A673 (cell line): ENCODE results near the gene XYLT2. TPM values are rescaled to one million over a fixed set of nuclear protein-coding genes. Genes with fewer than 3 reads are reported as not detected.

Experiments
- Bru-seq: library from RNA; stranded (reverse); fragments of 400-500 nt; gene quantifications from one replicate; lab custom pipeline; 2021; lab: Mats Ljungman, UMichigan
- BruChase-seq, 2 experiments: library from RNA; stranded (reverse); fragments of 400-500 nt; gene quantifications; one replicate each; lab custom pipeline; 2021; lab: Mats Ljungman, UMichigan
- BruUV-seq: library from RNA; stranded (reverse); fragments of 400-500 nt; replicated peaks from 2 replicates; lab custom pipeline; 2021; lab: Mats Ljungman, UMichigan
- CTCF ChIA-PET: fragments of 300-600 bp; sonication (Branson Sonifier 250); formaldehyde crosslinking; loops from one replicate; lab custom pipeline; 2022; ENCODE audit warnings: antibody characterized with exemption; lab: Charles Lee
- POLR2A ChIA-PET: fragments of 300-600 bp; sonication (Branson Sonifier 250); formaldehyde crosslinking; loops from one replicate; lab custom pipeline; 2022; ENCODE audit warnings: antibody characterized with exemption; ENCODE audit not compliant: low non-redundant PET; lab: Charles Lee
- DNase-seq: peaks from one replicate; pipeline ENCODE4 v3.0.0-alpha.2; 2015; ENCODE audit warnings: low spot score
- H3K27ac ChIP-seq: fragments of 200-600 bp; sonication (generic); 2 replicates; pipeline ENCODE4 v1.5.1; 2016; ENCODE audit warnings: mixed run types, low read depth, mild to moderate bottlenecking, mixed read lengths, antibody characterized with exemption, low read length; ENCODE audit not compliant: poor library complexity, severe bottlenecking
- H3K27me3 ChIP-seq: fragments of 200-600 bp; sonication (generic); replicated peaks from 2 replicates; pipeline ENCODE4 v1.6.1; 2017; ENCODE audit warnings: mixed run types, low read depth, mild to moderate bottlenecking, mixed read lengths, antibody characterized with exemption, low read length; ENCODE audit not compliant: insufficient read depth, poor library complexity
- H3K36me3 ChIP-seq: fragments of 200-600 bp; sonication (generic); 2 replicates; pipeline ENCODE4 v1.6.1; 2016; ENCODE audit warnings: mixed run types, mild to moderate bottlenecking, mixed read lengths, antibody characterized with exemption, low read length; ENCODE audit not compliant: insufficient read depth, poor library complexity, severe bottlenecking
- H3K4me1 ChIP-seq: fragments of 200-600 bp; sonication (generic); 2 replicates; pipeline ENCODE4 v1.6.1; 2017; ENCODE audit warnings: mixed run types, mild to moderate bottlenecking, mixed read lengths, antibody characterized with exemption, low read length; ENCODE audit not compliant: insufficient read depth, poor library complexity, severe bottlenecking
- H3K4me3 ChIP-seq: fragments of 200-600 bp; sonication (generic); 2 replicates; pipeline ENCODE4 v1.5.1; 2016; ENCODE audit warnings: low read depth, mixed run types, mild to moderate bottlenecking, mixed read lengths, low read length; ENCODE audit not compliant: poor library complexity, severe bottlenecking
- H3K9me3 ChIP-seq: fragments of 200-600 bp; sonication (generic); 2 replicates; pipeline ENCODE4 v1.6.1; 2016; ENCODE audit warnings: mixed run types, low read depth, mild to moderate bottlenecking, mixed read lengths, antibody characterized with exemption, low read length; ENCODE audit not compliant: poor library complexity, severe bottlenecking
- CTCF ChIP-seq: fragments of 300-800, 200-600 bp; sonication (generic); conservative IDR thresholded peaks from 2 replicates; pipeline ENCODE4 v1.5.1; 2017; ENCODE audit warnings: low read depth, mild to moderate bottlenecking, antibody characterized with exemption, low read length, moderate library complexity, mixed read lengths
- EZH2 ChIP-seq: fragments of 200-600 bp; sonication (generic); IDR thresholded peaks from 2 replicates; pipeline ENCODE4 v1.6.1; 2017; ENCODE audit warnings: borderline replicate concordance, low read depth, mild to moderate bottlenecking, mixed read lengths, antibody characterized with exemption, low read length; ENCODE audit not compliant: poor library complexity, severe bottlenecking
- intact Hi-C: fragments of 100-400 bp; cut with micrococcal nuclease; formaldehyde crosslinking; loops from one replicate; pipeline ENCODE4 v1.10.0; 2022; ENCODE audit not compliant: unreplicated experiment
- long read RNA-seq: library from polyadenylated mRNA; stranded (forward); transcript quantifications from one replicate; pipeline ENCODE4 v2.0.0, GENCODE V29; 2022
- total RNA-seq: library from RNA; stranded (reverse); gene quantifications from 2 replicates; pipeline ENCODE4 v1.2.3, GENCODE V29; 2021

The XYLT2 gene
- total RNA-seq (15.8 and 23.1 TPM in 2 replicates), Bru-seq, nascent RNA (percentile 55 among the genes with signal in this experiment), BruChase-seq, experiment 1, labeled RNA remaining after a 2-hour chase (percentile 63 among the genes with signal in this experiment), BruChase-seq, experiment 2, labeled RNA remaining after a 6-hour chase (percentile 72 among the genes with signal in this experiment)
- long read RNA-seq, transcript XYLT2-201 (11 exons, 3,507 nt), result major isoform, 10 of 16 reads
- long read RNA-seq, partial matches to known transcripts, result 3 of 16 reads
- long read RNA-seq, other reads (novel, unspliced or antisense), result 2 of 16 reads

GRCh38 chr17:50345432-50346312, at the start of gene XYLT2:
TSS of gene XYLT2 (plus strand) at chr17:50346126. CDS start at chr17:50346141, 15 bp downstream.
- POLR2A ChIA-PET, result interaction anchor here (0.6 kb wide), 1 partner anchor 83 kb away, joined by 4 read pairs; no protein-coding TSS in a partner anchor
- Histone ChIP-seq H3K36me3 (no peaks in the 10 kb centered on the region), H3K27ac (peak within 1 kb of the TSS; percentile 55), H3K27me3 (no peaks in the 10 kb centered on the region), H3K9me3 (no peaks in the 10 kb centered on the region), H3K4me3 (peak within 1 kb of the TSS; percentile 72), H3K4me1 (peaks cover 3% of the 10 kb centered on the region)
- TF ChIP-seq EZH2 (no peak), CTCF (no peak)
- DNase-seq, result peak; percentile 94
- intact Hi-C loops, result no loop called here
- CTCF ChIA-PET, result no interaction called here
- BruUV-seq, result no TSS peak

GRCh38 chr17:50297407-50297865, 48.5 kb upstream of the XYLT2 start:
- Histone ChIP-seq H3K4me1 (no peaks in the 10 kb centered on the region), H3K4me3 (no peak overlapping the region), H3K27ac (no peak overlapping the region), H3K27me3 (no peaks in the 10 kb centered on the region), H3K36me3 (no peaks in the 10 kb centered on the region), H3K9me3 (no peaks in the 10 kb centered on the region)
- CTCF ChIA-PET, result interaction anchor here (0.5 to 3.1 kb wide), 4 partner anchors 89 to 1088 kb away, joined by 4 to 24 read pairs (median 6); partner anchors contain the start of gene COL1A1
- intact Hi-C loops, result loop anchor here (1.0 to 10.0 kb wide), 4 partner anchors 97 to 270 kb away; partner anchors contain the start of genes PDK2 and SGCA
- TF ChIP-seq EZH2, result no peak
- peak; percentile 93 for TF ChIP-seq CTCF
- POLR2A ChIA-PET, result no interaction called here
- no TSS peak for BruUV-seq
- DNase-seq, result peak; percentile 69

- intact Hi-C loops, result loop anchor here (5.0 to 10.0 kb wide), 2 partner anchors 133 to 271 kb away; partner anchors contain the start of gene SGCA
- Histone ChIP-seq H3K9me3 (no peaks in the 10 kb centered on the region), H3K36me3 (no peaks in the 10 kb centered on the region), H3K4me1 (no peaks in the 10 kb centered on the region), H3K27me3 (no peaks in the 10 kb centered on the region), H3K27ac (no peak overlapping the region), H3K4me3 (no peak overlapping the region)
- TF ChIP-seq EZH2 (no peak), CTCF (no peak)
- ChIA-PET POLR2A (no interaction called here), CTCF (interaction anchor here (0.5 to 3.1 kb wide), 11 partner anchors 18 to 1088 kb away, joined by 3 to 24 read pairs (median 7); partner anchors contain the start of gene COL1A1)
- no TSS peak for BruUV-seq
- no peak for DNase-seq
Measured at GRCh38 chr17:50298018-50298417, 47.9 kb upstream of the XYLT2 start.
